GM21528 (cell line): ENCODE data around the gene LYG2.
"Not testable (repeated sequence)": the region's sequence is repeated elsewhere in the genome, so short reads cannot be mapped to it uniquely, and the experiment has no call there.

Source experiments
- ATAC-seq: cut with Tn5 transposase; IDR thresholded peaks from one replicate; pipeline ENCODE4 v1.9.1; 2021; ENCODE audit warnings: mild to moderate bottlenecking, moderate library complexity; ENCODE audit not compliant: unreplicated experiment, low FRiP score

LYG2 gene, protein sequence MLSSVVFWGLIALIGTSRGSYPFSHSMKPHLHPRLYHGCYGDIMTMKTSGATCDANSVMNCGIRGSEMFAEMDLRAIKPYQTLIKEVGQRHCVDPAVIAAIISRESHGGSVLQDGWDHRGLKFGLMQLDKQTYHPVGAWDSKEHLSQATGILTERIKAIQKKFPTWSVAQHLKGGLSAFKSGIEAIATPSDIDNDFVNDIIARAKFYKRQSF

DNA sequence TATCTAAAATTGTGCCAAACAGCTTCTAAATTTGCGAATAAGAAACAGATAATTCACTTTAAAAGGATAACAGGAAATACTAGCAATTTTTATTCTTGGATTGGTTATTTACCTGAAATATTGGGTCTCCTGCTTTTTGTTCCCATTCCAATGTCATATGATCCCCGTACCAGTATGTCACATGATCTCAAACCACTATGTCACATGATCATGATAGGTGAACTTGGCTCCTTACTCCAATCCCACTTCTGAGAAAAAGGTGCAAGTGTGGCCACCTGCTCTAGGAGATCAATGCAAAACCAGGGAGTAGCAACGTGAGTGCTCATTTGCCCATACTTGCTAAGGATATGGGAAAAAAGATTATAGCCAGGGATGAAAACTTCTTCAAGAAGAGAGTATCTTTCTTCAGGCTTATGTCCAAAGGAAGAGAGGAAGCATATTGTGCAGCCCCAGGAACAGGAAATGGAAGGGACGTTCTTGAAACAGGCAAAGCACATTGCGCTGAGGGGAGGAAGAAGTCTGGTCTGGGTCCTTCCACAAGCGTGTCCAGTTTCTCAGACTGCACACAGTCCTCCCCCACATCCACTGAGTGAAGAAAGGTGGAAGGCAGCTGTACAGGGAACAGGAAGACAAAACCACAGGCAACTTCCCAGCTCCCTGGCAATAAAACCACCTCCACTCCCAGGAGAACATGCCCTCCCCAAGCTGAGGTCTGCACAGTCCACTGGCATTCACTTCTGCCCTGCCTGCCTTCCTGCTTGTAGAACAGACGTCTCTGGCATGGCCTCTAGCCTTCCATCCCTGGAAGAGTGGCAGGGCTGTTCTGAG lies at the start of gene LYG2:
Gene LYG2, minus strand, starts transcription at position 176 of the 828 bp plus-strand sequence. CDS start 1,406 bp downstream, outside the sequence.
- no peak for ATAC-seq

DNA sequence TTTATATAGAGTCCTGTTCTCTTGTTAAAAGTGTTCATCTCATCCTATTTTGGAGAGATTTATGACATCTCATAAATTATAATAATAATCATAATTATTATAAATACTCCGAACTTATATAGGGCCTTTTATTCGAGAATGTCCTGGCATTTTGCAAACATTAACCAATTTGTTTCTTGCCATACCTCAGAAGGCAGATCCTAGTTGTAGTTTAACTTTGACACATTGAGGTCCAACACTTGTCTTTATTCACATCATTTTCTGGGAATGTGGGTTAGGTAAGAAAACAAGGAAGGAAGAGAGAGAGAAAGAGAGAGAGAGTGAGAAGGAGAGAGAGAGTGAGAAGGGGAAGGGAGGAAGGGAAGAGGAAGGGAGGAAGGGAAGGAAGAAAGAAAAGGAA lies 45.6 kb upstream of the LYG2 start, which contains the start of gene LYG1:
Gene LYG1, minus strand, starts transcription at position 101 of the 400 bp plus-strand sequence. CDS start 5,527 bp downstream, outside the sequence.
- ATAC-seq: not testable (repeated sequence)

DNA sequence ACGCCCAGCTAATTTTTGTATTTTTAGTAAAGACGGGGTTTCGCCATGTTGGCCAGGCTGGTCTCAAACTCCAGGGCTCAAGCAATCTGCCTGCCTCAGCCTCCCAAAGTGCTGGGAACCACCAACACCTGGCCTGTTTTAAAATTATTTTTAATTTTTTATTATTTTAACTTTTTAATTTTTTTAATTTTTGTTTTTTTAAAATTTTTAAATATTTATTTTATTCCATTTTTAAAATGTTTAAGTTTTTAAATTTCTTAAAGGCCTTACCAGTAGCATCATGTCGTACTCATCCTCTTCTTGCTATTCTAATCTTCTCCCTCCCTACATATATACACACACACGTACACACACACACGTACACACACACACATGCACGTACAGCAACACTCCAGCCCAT lies 44.1 kb upstream of the LYG2 start:
- ATAC-seq: no peak

DNA sequence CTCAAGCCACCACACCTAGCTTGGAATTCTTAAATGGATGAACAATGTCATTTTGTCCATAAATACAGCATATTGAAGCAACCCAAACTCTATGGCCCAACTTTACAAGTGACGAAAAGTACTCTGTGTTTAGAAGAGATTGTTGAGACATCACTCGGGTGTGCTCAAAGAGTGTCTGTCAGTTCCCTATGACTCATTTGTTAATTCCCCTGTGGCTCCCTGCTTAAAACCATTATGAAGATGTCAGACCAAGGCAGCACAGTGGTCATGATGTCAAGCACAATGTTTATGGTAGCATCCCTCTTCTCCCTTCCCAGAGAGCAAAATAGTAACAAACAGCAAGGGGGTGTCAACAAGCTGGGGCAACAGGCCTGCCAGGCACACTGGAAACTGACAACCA lies 42.5 kb upstream of the LYG2 start:
- no peak for ATAC-seq

DNA sequence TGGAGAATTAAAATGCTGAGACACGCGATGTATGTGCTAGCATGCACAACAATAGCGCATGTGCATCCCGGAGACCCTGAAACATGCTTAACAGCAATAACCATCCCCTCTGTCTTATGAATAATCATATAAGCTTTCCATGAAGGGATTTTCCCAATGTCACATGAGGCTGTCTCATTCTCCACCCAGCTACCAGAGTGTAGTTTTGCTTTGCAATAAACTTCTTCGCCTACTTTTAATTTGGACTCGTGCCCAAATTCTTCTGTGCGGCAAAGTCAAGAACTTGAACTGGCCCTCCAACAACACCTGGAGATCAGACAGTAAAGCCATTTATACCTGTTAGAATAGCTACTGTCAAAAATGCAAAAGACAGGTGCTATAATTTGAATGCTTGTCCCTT lies 30.1 kb upstream of the LYG2 start:
- no peak for ATAC-seq

DNA sequence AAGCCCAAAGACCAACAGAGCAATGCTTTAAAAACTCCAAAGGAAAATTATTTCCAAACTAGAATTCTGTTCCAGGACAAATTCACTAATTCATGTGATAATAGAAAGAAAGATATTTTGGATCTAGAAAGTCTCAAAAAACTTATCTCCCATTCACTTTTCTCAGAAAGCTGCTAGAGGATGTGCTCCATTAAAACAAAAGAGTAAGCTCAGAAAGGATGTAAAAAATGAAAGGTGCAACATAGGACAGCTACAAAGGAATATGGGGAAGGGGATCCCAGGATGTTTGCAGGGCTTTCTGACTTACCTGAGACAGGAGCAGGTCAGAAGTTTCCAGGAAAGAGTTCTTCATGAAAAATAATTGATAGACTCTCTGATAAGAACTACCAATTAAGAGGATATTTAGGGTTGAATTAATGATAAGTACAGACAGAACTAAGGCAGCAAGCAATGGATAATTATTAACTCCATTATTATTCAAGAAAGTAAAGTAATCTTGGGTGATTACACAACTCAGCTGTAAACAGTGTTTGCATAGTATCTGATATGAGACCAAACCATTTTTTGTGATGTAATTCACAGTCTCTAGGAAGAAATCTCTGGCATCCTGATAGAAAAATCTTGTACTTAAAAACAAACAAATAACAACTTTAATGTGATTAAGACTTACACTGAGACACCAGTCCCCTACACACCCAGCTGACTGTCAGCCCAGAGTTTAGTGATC lies 24.7 kb upstream of the LYG2 start:
- no peak for ATAC-seq

DNA sequence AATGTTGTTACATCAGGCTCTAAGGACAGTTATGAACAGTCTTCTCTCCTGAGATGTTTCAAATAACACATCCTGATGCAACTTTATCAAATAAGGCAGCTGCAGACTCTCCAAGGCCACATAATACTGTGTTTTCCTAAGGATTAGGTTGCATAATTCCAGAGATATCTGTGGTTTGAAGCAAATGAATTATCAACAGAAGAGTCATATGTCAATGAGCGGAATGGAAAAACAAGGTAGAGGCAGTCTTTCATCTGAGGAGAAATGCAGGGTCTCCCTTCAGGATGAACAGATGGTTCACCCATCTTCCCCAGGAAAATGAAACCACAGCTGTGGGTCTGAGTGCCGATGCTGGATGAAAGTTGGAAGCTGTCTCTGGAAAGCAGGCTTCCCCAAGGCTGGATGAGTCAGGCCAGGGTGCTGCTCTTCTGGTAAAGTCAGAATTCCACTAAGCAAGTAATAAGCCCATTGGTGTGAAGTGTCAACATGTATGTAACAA lies 23.4 kb upstream of the LYG2 start:
- ATAC-seq: no peak

DNA sequence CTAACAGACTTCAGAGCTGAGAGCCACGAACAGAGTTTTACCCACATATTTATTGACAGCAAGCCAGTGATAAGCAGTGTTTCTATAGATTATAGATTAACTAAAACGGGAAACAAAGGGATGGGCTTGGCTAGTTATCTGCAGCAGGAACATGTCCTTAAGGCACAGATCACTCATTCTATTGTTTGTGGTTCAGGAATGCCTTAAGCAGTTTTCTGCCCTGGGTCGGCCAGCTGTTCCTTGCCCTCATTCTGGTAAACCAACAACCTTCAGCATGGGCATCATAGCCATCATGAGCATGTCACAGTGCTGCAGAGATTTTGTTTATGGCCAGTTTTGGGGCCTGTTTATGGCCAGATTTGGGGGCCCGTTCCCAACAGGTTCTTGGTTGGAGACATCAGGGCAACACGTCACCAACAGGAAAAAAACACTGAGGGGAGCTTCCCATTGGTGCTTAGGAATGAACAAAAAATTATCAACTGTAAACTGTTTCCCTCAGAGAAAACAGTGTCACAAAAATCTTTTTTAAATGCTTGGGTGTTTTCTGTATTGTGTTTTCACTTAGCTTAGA lies 22.8 kb upstream of the LYG2 start:
- not testable (repeated sequence) for ATAC-seq

DNA sequence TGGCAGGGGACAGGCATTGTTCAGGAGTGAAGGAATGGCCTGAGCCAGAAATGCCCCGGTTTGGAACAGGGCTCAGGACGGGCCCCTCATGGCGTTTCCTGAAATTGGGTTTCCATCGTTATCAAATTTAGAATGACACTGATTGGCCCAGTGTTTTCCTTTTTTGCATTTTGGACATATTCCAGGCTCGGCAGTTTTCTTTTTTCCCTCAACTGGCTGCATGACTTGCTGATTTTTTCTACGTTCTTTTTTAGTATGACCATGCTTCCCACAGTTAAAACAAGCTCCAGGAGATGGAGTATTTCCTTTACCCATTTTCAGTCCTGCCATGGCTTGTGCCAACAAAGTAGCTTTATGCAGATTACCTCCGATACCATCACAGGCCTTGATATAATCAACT lies 20.4 kb upstream of the LYG2 start:
- ATAC-seq: no peak

DNA sequence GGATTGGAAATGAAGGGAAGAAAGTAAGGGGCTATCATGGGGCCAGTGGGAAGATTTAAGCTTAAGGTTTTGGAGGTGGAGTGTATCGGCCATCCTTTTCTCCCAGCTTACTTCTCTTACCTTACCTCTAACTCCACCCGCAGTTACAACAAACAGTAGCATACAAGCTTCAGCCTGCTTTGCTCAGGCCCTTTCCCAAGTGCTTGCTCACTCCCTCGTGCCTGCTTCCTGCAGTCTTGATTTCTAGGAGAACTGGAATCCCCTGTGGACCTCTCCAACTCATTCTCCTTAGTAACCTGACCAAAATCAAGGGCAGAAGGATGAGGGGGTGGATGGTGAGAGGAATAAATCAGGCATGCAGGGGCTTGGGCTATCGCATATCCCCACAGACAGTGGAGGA lies 5.8 kb upstream of the LYG2 start:
- no peak for ATAC-seq

DNA sequence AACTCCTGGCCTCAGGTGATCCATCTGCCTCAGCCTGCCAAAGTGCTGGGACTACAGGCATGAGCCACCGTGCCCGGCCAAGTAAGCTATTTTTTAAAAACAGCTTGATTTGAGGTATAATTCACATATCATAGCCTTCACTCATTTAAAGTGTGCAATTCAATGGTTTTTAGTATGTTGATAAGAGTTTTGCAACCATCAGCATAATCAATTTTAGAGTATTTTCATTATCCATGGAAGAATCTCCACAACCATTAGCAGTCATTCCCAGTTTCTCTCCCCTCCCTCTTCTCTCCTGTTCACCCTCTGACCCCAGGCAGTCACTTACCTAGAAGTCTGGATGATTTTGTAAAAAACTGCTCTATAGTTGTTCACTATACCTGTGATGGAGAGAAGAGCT lies 4.7 kb upstream of the LYG2 start:
- ATAC-seq: no peak

DNA sequence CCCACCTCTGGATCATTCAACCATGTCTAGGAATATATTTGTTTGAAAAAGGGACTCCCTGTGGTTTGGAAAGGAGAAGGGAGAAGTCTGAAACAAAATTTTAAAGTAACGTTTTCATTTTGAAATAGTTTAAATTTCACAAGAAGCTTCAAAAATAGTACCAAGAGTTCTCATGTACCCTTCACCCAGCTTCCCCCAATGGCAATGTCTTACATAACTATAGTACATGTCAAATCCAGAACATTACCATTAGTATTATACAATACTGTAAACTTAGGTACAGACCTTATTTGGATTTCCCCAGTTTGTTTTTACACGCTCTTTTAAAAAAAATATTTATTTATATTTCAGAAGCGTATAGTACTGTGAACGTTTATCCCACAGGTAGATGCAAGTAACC lies 4.0 kb upstream of the LYG2 start:
- no peak for ATAC-seq

DNA sequence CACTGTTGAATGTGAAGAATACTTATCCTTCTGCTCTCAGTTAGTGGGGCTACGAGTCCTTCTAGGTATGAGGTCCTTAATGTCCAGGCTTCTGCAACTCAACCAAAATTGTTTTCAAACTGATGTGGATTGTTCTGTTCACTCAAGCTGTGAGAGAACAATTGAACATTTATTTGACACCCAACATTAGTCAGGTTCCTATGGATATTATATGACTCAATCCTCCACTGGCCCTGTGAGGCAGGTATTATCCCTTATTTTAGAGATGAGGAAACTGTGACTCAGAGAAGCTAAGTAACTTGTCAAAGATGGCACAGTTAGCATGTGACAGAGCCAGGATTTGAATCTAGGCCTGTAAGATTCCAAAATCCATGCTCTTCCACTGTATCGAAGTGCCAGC lies 1.2 kb upstream of the LYG2 start:
- no peak for ATAC-seq

DNA sequence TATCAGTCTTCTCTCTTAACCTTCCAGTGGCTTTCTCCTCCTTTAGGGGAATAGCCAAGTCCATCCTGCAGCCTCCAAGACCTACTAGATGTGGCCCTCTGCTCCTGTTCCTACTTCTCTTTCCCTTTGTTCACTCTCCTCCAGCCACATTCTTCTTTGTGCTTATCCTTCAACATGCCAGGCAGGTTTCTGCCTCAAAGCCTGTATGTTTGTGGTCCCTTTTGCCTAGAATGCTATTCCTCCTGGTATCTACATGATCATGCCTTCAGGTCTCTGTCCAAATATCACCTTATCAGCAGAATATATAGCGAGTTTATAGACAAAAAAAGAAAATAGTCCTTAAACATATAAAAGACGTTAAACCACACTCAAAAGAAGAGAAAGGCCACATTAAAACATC lies 5.5 kb downstream of the LYG2 start:
- ATAC-seq: no peak

DNA sequence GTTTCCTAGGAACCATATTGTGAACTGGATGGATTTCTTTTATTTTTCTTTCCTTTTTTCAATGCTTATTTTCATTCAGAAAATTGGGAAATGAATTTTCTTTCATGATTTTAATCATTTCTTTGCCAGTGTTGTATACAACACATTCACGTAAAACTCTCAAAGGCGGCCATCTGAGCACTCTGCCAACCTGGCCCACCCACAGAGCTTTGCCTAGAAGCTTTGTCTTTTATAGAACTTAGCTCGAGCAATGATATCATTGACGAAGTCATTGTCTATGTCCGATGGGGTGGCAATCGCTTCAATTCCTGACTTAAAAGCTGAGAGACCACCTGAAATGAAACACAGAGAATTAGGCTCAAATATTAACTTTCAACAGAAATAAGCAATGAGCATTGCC lies 13.3 kb downstream of the LYG2 start:
- no peak for ATAC-seq

DNA sequence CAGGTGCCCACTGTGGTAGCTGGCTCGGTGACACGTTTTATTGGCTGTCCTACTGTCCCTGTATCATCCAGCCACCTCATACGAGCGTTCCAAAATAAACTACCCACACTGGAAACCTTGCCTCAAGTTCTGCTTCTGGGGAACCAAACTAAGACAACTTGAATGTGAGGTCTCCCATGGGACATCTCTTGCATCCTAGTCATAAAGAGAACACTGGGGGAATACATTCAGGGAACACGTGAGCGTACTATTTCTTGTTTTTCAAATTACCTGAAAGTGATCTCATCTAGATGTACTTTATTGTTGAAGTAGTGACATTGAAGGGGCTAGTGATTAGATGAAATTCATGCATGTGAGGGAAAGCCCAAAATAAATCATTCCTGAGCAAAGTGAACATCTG lies 15.0 kb downstream of the LYG2 start:
- ATAC-seq: no peak

DNA sequence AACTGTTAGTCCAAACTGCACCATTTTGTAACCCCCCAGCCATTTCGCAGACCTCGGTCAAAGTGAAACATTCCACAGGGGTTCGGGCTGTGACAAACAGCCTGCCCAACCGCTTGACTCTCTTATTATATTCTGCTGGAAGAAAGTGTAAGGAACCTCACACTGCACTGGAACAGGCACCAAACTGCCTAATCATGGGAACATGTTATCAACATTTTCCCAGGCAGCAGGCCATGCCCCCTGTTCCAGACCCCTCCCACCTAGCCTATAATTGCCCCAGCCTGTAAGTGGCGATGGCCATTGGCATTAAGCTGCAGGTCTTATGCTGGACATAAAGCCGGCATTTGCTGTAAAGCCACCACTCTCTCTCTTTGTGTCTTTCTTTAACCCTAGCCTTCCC lies 16.9 kb downstream of the LYG2 start:
- no peak for ATAC-seq

DNA sequence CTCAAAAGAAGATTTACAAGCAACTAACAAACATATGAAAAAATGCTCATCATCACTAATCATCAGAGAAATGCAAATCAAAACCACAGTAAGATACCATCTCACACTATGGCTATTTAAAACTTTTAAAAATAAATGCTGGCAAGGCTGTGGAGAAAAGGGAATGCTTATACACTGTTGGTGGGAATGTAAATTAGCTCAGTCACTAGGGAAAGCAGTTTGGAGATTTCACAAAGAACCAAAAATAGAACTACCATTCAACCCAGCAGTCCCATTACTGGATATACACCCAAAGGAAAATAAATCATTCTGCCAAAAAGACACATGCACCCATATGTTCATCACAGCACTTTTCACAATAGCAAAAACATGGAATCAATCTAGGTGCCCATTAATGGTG lies 22.3 kb downstream of the LYG2 start:
- not testable (repeated sequence) for ATAC-seq

DNA sequence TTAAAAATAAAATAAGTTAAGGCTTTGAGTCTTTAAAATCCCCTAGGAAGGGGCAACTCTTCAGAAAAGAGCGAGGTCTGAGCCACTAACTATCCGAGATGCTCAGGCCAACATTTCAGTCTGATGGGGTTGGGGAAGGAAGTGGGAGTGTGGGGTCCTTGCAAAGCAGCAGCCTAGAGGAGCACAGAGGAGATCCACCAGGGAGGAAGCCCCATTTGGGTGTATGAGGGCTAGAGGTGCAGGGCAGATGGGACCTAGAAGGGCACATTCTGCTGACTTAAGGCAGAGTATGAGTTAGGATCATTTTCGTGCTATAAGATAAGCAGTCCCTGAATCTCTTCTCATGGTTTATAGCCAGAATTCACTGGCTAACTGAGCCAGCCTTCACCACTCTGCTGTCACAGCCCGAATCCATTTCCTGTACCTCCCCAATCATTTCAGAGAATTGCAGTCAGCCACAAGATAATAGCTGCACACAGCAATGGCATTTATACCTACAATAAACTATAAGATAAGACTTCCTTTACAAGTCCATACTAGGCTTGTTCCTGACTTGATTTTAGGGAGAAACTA lies 37.5 kb downstream of the LYG2 start:
- ATAC-seq: no peak

DNA sequence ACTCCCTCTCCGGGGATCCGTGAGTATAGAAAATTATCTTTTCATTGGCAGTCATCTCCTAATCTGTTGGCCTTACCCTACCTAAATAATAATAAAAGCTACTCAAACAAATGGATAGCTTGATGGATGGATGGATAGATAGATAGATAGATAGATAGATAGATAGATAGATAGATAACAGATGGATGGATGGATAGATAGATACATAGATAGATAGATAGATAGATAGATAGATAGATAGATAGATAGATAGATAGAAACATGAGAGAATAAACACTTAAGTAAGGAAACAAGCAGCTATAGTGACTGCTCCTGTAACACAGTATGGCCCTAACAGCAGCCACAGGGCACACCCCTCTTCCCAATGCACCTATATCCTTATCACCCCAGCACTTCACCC lies 39.4 kb downstream of the LYG2 start:
- ATAC-seq: no peak

DNA sequence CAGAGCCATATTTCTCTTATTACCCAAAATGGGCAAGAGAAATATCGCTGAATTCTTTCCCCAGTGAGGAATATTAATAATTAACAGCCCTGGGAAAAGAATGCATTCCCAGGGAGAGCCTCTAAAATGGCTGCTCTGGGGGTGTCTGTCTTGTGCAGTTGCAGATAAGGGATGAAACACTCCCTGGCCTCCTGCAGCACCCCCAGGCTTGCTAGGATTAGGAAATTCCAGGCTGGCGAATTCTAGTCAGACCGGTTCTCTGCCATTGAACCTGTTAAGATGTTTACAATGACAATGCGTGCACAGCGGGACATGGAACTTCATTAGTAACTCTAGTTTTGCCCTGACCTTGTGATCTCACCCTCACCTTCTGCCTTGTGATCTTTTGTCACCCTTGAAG lies 50.0 kb downstream of the LYG2 start:
- ATAC-seq: no peak
